D721Med (cell line): ENCODE data around the gene OAS1.
"Not testable (repeated sequence)": the region's sequence is repeated elsewhere in the genome, so short reads cannot be mapped to it uniquely, and the experiment has no call there.

ENCODE experiments used
- DNase-seq: peaks from one replicate; pipeline ENCODE4 v3.0.0; 2011; ENCODE audit warnings: low spot score; ENCODE audit not compliant: insufficient read length
- FAIRE-seq: peaks from 2 replicates; lab custom pipeline; 2011; peaks lifted over from hg19 to GRCh38; lab: Jason Lieb, UNC
- CTCF ChIP-seq: IDR thresholded peaks from 2 replicates; pipeline ENCODE4 v1.5.1; 2012; ENCODE audit warnings: mild to moderate bottlenecking, control low read depth; ENCODE audit not compliant: insufficient read depth; ENCODE audit errors: missing control alignments

Gene OAS1

GRCh38 chr12:112909693-112910092 lies 2.9 kb downstream of the OAS1 start:
- FAIRE-seq (no peak), DNase-seq (no peak)
- TF ChIP-seq CTCF = no peak

- FAIRE-seq (no peak), DNase-seq (no peak)
- TF ChIP-seq CTCF = no peak
These were observed 6.4 kb downstream of the OAS1 start for GRCh38 chr12:112913038-112913688.

- DNase-seq, FAIRE-seq: not testable (repeated sequence)
These were observed 7.1 kb downstream of the OAS1 start for GRCh38 chr12:112913888-112914287.

GRCh38 chr12:112916270-112916669 lies 9.5 kb downstream of the OAS1 start:
- DNase-seq (no peak), FAIRE-seq (no peak)

GRCh38 chr12:112919121-112919520 lies 12.4 kb downstream of the OAS1 start:
- no peak for FAIRE-seq
- no peak for DNase-seq
- TF ChIP-seq CTCF = no peak

More at GRCh38 chr12:112916270-112916669, 9.5 kb downstream of the OAS1 start:
- TF ChIP-seq CTCF = no peak

- FAIRE-seq = no peak
- no peak for DNase-seq
- TF ChIP-seq CTCF = no peak
These were observed 18.2 kb downstream of the OAS1 start for GRCh38 chr12:112924986-112925385.

- not testable (repeated sequence) for DNase-seq, FAIRE-seq
These were observed 19.8 kb downstream of the OAS1 start for GRCh38 chr12:112926416-112927033.

- no peak for FAIRE-seq
- TF ChIP-seq CTCF = no peak
These were observed 20.7 kb downstream of the OAS1 start for GRCh38 chr12:112927475-112927874.

More at GRCh38 chr12:112927475-112927874, 20.7 kb downstream of the OAS1 start:
- DNase-seq = no peak
